HL-60/S4 treated with retinoic acid at 250 ng/mL for 4 days and 3 days (cell line): Measurements from ENCODE around the gene TAX1BP1.

Experiments used
- in situ Hi-C: fragments of 300-500 bp; cut with MboI; formaldehyde crosslinking; loops from 2 replicates; pipeline ENCODE4 v1.7.0; 2022; ENCODE audit warnings: low sequenced_read_pairs

The TAX1BP1 gene

DNA sequence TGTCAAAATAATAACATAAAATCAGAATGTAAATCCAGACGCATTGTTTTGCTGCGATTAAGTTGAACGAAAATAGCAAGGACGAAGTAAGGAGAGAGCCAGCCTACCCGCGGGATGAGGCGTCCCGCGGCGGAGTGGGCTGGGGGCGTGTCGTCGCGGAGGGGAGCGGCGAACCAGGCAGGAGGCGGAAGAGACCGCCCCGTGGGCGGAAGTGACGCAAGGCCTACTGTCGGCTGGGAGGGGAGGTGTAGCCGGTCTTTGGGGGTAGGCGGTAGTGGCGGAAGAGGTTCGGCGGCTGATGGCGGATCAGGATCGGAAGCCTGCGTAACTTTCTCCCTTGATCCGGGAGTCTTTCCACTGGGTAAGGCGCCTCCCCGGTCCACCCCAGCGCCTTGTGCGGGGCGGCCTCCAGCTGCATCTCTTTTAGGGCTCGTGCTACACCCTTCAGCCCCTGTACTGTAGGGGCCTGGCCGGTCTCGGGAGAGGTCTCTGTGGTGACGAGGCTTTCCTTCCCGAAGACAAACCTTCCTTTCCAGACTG lies at the start of gene TAX1BP1:
Gene TAX1BP1 (plus strand): TSS at position 254 of the 540 bp plus-strand sequence. CDS start 8,363 bp downstream, outside the sequence.
- in situ Hi-C loops = no loop called here

- in situ Hi-C loops = no loop called here
Measured at GRCh38 chr7:27690649-27691048, 49.3 kb upstream of the TAX1BP1 start.

- in situ Hi-C loops = no loop called here
Measured at GRCh38 chr7:27693794-27694193, 46.2 kb upstream of the TAX1BP1 start.

GRCh38 chr7:27695096-27695495 lies 44.9 kb upstream of the TAX1BP1 start:
- in situ Hi-C loops = no loop called here

- in situ Hi-C loops = no loop called here
Measured at GRCh38 chr7:27697861-27698430, 42.0 kb upstream of the TAX1BP1 start.

DNA sequence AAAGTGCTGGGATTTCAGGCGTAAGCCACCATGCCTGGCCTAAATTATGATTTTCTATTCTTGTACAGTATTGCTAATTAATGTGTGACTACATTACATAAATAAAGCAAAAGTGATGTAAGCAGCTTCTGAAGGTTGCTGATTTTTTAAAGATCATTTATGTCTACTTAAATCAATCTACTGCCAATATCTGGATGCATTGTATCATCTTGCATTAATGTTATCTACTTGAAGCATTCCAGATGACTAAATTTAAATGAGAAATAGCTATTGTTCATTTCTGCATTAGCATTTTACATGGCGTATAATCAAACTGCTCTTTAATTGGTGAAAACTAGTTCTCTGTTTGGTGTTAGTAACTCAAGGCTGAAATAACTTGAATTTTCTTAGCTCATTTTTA lies 40.2 kb upstream of the TAX1BP1 start:
- in situ Hi-C loops = no loop called here

GRCh38 chr7:27700501-27700900 lies 39.5 kb upstream of the TAX1BP1 start:
- in situ Hi-C loops = no loop called here

- in situ Hi-C loops = no loop called here
Measured at GRCh38 chr7:27703181-27703580, 36.8 kb upstream of the TAX1BP1 start.

GRCh38 chr7:27704422-27705199 lies 35.4 kb upstream of the TAX1BP1 start:
- in situ Hi-C loops = no loop called here

- in situ Hi-C loops = no loop called here
Measured at GRCh38 chr7:27705200-27705594, 34.8 kb upstream of the TAX1BP1 start.

- in situ Hi-C loops = no loop called here
Measured at GRCh38 chr7:27708485-27708884, 31.5 kb upstream of the TAX1BP1 start.

- in situ Hi-C loops = no loop called here
Measured at GRCh38 chr7:27709137-27710075, 30.6 kb upstream of the TAX1BP1 start.

GRCh38 chr7:27712217-27712616 lies 27.7 kb upstream of the TAX1BP1 start:
- in situ Hi-C loops = no loop called here

- in situ Hi-C loops = no loop called here
Measured at GRCh38 chr7:27714831-27715444, 25.0 kb upstream of the TAX1BP1 start.

DNA sequence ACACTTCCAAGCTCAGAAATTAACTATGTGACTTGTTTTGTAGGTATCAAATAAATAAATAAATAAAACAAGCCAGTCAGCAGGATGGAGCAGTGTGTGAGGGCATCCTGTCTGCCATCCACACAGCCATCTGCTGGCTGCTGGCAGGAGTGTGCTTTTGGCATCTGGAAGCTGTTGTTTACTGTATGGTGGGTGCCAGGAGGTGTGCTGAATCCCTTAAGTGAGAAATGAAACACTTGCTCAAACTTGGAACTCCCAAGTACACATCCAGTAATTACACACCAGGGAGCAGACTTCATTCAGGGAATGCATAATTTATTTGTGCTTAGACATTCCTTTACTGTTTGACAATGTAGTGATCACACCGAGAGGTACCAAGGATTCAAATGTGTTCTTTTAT lies 16.9 kb upstream of the TAX1BP1 start:
- in situ Hi-C loops = no loop called here

GRCh38 chr7:27727058-27727457 lies 12.9 kb upstream of the TAX1BP1 start:
- in situ Hi-C loops = no loop called here

GRCh38 chr7:27730112-27730511 lies 9.8 kb upstream of the TAX1BP1 start:
- in situ Hi-C loops = no loop called here

- in situ Hi-C loops = no loop called here
Measured at GRCh38 chr7:27734583-27734982, 5.4 kb upstream of the TAX1BP1 start.

DNA sequence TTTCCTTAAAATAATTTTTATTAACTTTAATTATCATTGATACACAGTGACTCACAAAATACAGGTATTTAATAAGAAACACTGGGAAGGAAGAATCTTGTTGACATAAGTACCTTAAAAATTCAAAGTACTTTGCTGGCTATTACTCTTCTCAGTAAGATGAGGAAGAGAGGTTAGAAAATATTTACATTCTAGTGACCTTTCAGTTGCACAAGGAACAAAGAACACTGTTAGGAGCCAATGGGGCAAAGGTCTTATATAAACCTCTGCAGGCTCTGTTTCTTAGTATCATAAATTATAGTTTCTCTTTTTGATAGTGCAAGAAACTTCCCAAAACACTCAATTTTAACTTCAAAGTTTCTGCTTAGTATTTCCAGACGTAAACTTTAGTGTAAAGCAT lies 4.8 kb upstream of the TAX1BP1 start:
- in situ Hi-C loops = no loop called here

GRCh38 chr7:27735831-27736230 lies 4.1 kb upstream of the TAX1BP1 start:
- in situ Hi-C loops = no loop called here

GRCh38 chr7:27737178-27737577 lies 2.8 kb upstream of the TAX1BP1 start:
- in situ Hi-C loops = no loop called here
